ENCODE data around the gene IL2RA. TPM values are rescaled to one million over a fixed set of nuclear protein-coding genes. Genes with fewer than 3 reads are reported as not detected.

The IL2RA gene
- total and polyA plus RNA-seq, 4 donors: 0.24 to 10.3 (median 3.4) TPM

DNA sequence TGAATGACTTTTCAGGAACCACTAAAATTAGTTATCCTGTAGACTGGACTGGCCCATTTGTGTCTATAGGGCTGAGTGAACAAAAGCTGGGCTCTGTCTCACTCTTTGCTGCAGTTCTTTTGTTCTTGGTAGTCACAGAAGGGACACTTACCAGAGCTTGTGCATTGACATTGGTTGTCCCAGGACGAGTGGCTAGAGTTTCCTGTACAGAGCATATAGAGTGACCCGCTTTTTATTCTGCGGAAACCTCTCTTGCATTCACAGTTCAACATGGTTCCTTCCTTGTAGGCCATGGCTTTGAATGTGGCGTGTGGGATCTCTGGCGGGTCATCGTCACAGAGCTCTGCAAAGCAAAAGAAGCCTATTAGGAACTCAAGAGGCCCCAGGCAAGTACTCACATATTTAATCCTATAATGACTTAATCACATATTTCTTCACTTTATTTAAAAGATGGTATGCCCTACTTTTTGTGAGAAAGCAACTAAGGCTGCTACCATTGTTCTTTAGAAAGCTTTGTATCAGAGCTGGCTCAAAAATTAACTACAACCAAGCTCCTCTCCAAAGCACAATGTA lies 36.4 kb downstream of the IL2RA start:
- DNase-seq (no peak), ATAC-seq (ENCODE audit: insufficient read depth, low FRiP score) (no peak)
- Histone ChIP-seq H3K27me3 (ENCODE audit: control insufficient read depth in 3 of 3, insufficient read depth in 3 of 3, low read length in 2 of 3) (peaks cover 0 to 2% (median 0%) of the 10 kb centered on the region in 3 donors), H3K9me3 (ENCODE audit: control insufficient read depth in 4 of 4, insufficient read depth in 3 of 4, low read length in 3 of 4) (peaks cover 0 to under 1% (median 0%) of the 10 kb centered on the region in 4 donors), H3K4me3 (no peak overlapping the region), H3K36me3 (ENCODE audit: control insufficient read depth in 4 of 4, insufficient read depth in 4 of 4, low read length in 4 of 4) (no peaks in the 10 kb centered on the region), H3K4me1 (ENCODE audit: control insufficient read depth in 5 of 5, insufficient read depth in 5 of 5, low read length in 5 of 5) (no peaks in the 10 kb centered on the region), H3K27ac (ENCODE audit: low read depth in 1 of 2, low read length in 1 of 2) (no peak overlapping the region), H3K9ac (ENCODE audit: insufficient read depth in 1 of 2, low read length in 2 of 2) (no peak overlapping the region)
- TF ChIP-seq, protein P1, sequence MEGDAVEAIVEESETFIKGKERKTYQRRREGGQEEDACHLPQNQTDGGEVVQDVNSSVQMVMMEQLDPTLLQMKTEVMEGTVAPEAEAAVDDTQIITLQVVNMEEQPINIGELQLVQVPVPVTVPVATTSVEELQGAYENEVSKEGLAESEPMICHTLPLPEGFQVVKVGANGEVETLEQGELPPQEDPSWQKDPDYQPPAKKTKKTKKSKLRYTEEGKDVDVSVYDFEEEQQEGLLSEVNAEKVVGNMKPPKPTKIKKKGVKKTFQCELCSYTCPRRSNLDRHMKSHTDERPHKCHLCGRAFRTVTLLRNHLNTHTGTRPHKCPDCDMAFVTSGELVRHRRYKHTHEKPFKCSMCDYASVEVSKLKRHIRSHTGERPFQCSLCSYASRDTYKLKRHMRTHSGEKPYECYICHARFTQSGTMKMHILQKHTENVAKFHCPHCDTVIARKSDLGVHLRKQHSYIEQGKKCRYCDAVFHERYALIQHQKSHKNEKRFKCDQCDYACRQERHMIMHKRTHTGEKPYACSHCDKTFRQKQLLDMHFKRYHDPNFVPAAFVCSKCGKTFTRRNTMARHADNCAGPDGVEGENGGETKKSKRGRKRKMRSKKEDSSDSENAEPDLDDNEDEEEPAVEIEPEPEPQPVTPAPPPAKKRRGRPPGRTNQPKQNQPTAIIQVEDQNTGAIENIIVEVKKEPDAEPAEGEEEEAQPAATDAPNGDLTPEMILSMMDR (IDR thresholded peaks at IDR 0.05; ENCODE audit: control extremely low read depth, extremely low read depth): no peak
- WGBS, 2 donors: 84 to 97% methylated on average over 6 of the region's 6 CpGs

DNA sequence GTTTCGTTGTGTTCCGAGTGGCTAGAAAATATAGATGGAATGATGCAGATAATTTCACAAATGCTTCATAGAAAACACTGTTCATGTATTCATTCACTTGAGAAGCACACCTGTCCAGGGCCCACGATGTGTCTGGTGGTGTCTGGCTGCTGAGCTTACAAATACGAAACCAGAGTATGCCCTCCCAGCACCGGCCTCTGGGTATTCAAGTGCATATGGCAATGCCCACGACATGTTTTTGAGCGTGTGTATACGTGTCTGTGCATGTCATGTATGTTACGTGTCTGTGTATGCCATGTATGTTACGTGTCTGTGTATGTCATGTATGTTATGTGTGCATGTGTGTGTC lies 37.9 kb downstream of the IL2RA start:
- WGBS, 2 donors: 89 to 91% methylated on average over 10 of the region's 10 CpGs

DNA sequence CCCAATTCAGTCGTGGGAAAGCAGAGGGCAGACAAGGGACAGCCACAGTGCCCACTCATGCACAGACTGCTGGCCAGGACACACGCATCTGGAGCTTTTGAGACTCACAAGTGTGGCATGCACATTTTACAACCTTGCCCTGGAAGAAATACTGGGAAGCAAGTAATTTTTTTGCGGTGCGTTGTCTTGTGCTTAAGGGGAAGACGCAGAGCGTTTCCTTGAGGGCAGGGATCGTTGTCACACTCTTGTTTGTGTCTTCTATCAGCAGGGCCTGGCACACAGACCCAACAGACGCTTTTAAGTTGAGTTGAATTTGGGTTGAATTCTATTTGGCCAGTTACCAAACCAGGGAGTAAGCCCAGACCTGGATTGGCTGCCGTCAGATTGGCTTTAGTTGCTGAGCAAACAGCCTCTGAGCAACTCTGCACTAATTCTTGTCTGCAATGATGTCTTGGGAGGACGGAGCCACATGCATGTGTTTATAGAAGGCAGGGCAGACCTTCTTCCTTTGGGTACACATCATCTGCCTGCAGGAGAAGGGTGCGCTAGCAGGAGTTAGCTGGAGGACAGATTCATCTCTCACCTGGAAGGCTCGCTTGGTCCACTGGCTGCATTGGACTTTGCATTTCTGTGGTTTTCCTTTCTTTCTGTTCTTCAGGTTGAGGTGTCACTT lies 38.4 kb downstream of the IL2RA start:
- ATAC-seq (ENCODE audit: insufficient read depth, low FRiP score): no peak
- 77 to 80% methylated on average over 12 of the region's 12 CpGs for WGBS, 2 donors
- H3K27me3 ChIP-seq (ENCODE audit: control insufficient read depth in 3 of 3, insufficient read depth in 3 of 3, low read length in 2 of 3): peaks cover 0 to 2% (median 0%) of the 10 kb centered on the region in 3 donors
- DNase-seq: peak in 2 of 3 donors; percentile 12 to 36
- no peak overlapping the region for H3K9ac ChIP-seq (ENCODE audit: insufficient read depth in 1 of 2, low read length in 2 of 2)
- H3K9me3 ChIP-seq (ENCODE audit: control insufficient read depth in 4 of 4, insufficient read depth in 3 of 4, low read length in 3 of 4): no peaks in the 10 kb centered on the region
- no peaks in the 10 kb centered on the region for H3K36me3 ChIP-seq (ENCODE audit: control insufficient read depth in 4 of 4, insufficient read depth in 4 of 4, low read length in 4 of 4)
- H3K4me3 ChIP-seq: no peak overlapping the region
- peaks cover 0 to 2% (median 0%) of the 10 kb centered on the region in 5 donors for H3K4me1 ChIP-seq (ENCODE audit: control insufficient read depth in 5 of 5, insufficient read depth in 5 of 5, low read length in 5 of 5)
- TF ChIP-seq, protein P1 (IDR thresholded peaks at IDR 0.05; ENCODE audit: control extremely low read depth, extremely low read depth): no peak
- no peak overlapping the region for H3K27ac ChIP-seq (ENCODE audit: low read depth in 1 of 2, low read length in 1 of 2)

More for the DNA sequence above, 37.9 kb downstream of the IL2RA start:
- TF ChIP-seq, protein P1 (IDR thresholded peaks at IDR 0.05; ENCODE audit: control extremely low read depth, extremely low read depth): no peak
- no peak overlapping the region for H3K9ac ChIP-seq (ENCODE audit: insufficient read depth in 1 of 2, low read length in 2 of 2)
- no peak overlapping the region for H3K27ac ChIP-seq (ENCODE audit: low read depth in 1 of 2, low read length in 1 of 2)
- no peaks in the 10 kb centered on the region for H3K4me1 ChIP-seq (ENCODE audit: control insufficient read depth in 5 of 5, insufficient read depth in 5 of 5, low read length in 5 of 5)
- H3K4me3 ChIP-seq: no peak overlapping the region
- H3K9me3 ChIP-seq (ENCODE audit: control insufficient read depth in 4 of 4, insufficient read depth in 3 of 4, low read length in 3 of 4): no peaks in the 10 kb centered on the region
- DNase-seq (no peak), ATAC-seq (ENCODE audit: insufficient read depth, low FRiP score) (no peak)
- H3K36me3 ChIP-seq (ENCODE audit: control insufficient read depth in 4 of 4, insufficient read depth in 4 of 4, low read length in 4 of 4): no peaks in the 10 kb centered on the region
- H3K27me3 ChIP-seq (ENCODE audit: control insufficient read depth in 3 of 3, insufficient read depth in 3 of 3, low read length in 2 of 3): peaks cover 0 to 2% (median 0%) of the 10 kb centered on the region in 3 donors

Data from lung (tissue), 12 donors.